ENCODE results near the gene PPP4C.
"Not testable (repeated sequence)": the region's sequence is repeated elsewhere in the genome, so short reads cannot be mapped to it uniquely, and the experiment has no call there.

Gene PPP4C

GRCh38 chr16:30096105-30096861, 20.5 kb downstream of the PPP4C start, which contains the start of gene YPEL3:
TSS of gene YPEL3 (minus strand) at chr16:30096213. CDS start at chr16:30095482, 731 bp downstream.
- FAIRE-seq (no peak), DNase-seq (ENCODE audit: low spot score) (peak; percentile 93)

- no peak for FAIRE-seq
- DNase-seq (ENCODE audit: low spot score), result no peak
Observed at GRCh38 chr16:30096862-30097563, 21.2 kb downstream of the PPP4C start.

- FAIRE-seq, result no peak
- no peak for DNase-seq (ENCODE audit: low spot score)
Observed at GRCh38 chr16:30104090-30104489, 28.3 kb downstream of the PPP4C start.

GRCh38 chr16:30104492-30104891, 28.7 kb downstream of the PPP4C start:
- FAIRE-seq (no peak), DNase-seq (ENCODE audit: low spot score) (no peak)

GRCh38 chr16:30108059-30108850, 32.5 kb downstream of the PPP4C start:
- FAIRE-seq, result no peak

GRCh38 chr16:30110661-30111060, 34.9 kb downstream of the PPP4C start:
- FAIRE-seq (no peak), DNase-seq (ENCODE audit: low spot score) (no peak)

More at GRCh38 chr16:30108059-30108850, 32.5 kb downstream of the PPP4C start:
- no peak for DNase-seq (ENCODE audit: low spot score)

- peak; percentile 67 for DNase-seq (ENCODE audit: low spot score)
- no peak for FAIRE-seq
Observed at GRCh38 chr16:30112197-30113030, 36.6 kb downstream of the PPP4C start.

- DNase-seq (ENCODE audit: low spot score) (no peak), FAIRE-seq (no peak)
Observed at GRCh38 chr16:30113031-30113710, 37.4 kb downstream of the PPP4C start, which contains the start of gene GDPD3. TSS of gene GDPD3 (minus strand) at chr16:30113537. CDS start at chr16:30113478, 59 bp downstream.

GRCh38 chr16:30113711-30114333, 38.0 kb downstream of the PPP4C start:
- FAIRE-seq (no peak), DNase-seq (ENCODE audit: low spot score) (no peak)

GRCh38 chr16:30114411-30114810, 38.6 kb downstream of the PPP4C start:
- FAIRE-seq (no peak), DNase-seq (ENCODE audit: low spot score) (no peak)

- FAIRE-seq; DNase-seq (ENCODE audit: low spot score): not testable (repeated sequence)
Observed at GRCh38 chr16:30114833-30115232, 39.0 kb downstream of the PPP4C start.

GRCh38 chr16:30115238-30115637, 39.4 kb downstream of the PPP4C start:
- FAIRE-seq, result no peak
- no peak for DNase-seq (ENCODE audit: low spot score)

- DNase-seq (ENCODE audit: low spot score) (no peak), FAIRE-seq (no peak)
Observed at GRCh38 chr16:30116291-30117207, 40.8 kb downstream of the PPP4C start.

- no peak for DNase-seq (ENCODE audit: low spot score)
- no peak for FAIRE-seq
Observed at GRCh38 chr16:30117768-30118167, 42.0 kb downstream of the PPP4C start.

- DNase-seq (ENCODE audit: low spot score) (no peak), FAIRE-seq (no peak)
Observed at GRCh38 chr16:30119428-30119827, 43.6 kb downstream of the PPP4C start.

- no peak for FAIRE-seq
Observed at GRCh38 chr16:30120340-30121105, 44.7 kb downstream of the PPP4C start.

GRCh38 chr16:30121741-30122571, 46.2 kb downstream of the PPP4C start:
- DNase-seq (ENCODE audit: low spot score), result no peak
- no peak for FAIRE-seq

More at GRCh38 chr16:30120340-30121105, 44.7 kb downstream of the PPP4C start:
- DNase-seq (ENCODE audit: low spot score), result no peak

All from urothelium cell line (cell line).